GM19455 (cell line): ENCODE data around the gene LITAF.
"Not testable (repeated sequence)": the region's sequence is repeated elsewhere in the genome, so short reads cannot be mapped to it uniquely, and the experiment has no call there.

Source experiments
- ATAC-seq: cut with Tn5 transposase; IDR thresholded peaks from one replicate; pipeline ENCODE4 v1.9.1; 2021; ENCODE audit not compliant: unreplicated experiment

LITAF gene

DNA sequence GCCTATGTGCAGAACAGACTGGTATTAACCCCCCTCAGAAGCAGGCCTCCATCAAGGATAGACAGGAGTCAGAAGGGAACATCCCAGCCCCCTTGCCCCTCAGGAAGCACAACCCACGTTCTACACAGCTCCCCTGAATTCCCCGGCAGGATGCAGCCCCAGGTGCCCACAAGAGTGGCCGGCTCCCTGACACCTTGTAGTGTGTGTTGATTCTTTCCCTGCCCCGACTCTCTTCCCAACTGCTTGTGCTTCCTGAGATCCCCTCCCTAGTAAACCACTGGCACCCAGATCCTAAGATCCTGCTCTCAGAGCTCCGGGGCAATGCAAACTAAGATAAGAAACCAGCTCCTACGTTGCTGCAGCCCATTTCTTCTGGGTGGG is 34.8 kb upstream of the LITAF start:
- ATAC-seq, result no peak

DNA sequence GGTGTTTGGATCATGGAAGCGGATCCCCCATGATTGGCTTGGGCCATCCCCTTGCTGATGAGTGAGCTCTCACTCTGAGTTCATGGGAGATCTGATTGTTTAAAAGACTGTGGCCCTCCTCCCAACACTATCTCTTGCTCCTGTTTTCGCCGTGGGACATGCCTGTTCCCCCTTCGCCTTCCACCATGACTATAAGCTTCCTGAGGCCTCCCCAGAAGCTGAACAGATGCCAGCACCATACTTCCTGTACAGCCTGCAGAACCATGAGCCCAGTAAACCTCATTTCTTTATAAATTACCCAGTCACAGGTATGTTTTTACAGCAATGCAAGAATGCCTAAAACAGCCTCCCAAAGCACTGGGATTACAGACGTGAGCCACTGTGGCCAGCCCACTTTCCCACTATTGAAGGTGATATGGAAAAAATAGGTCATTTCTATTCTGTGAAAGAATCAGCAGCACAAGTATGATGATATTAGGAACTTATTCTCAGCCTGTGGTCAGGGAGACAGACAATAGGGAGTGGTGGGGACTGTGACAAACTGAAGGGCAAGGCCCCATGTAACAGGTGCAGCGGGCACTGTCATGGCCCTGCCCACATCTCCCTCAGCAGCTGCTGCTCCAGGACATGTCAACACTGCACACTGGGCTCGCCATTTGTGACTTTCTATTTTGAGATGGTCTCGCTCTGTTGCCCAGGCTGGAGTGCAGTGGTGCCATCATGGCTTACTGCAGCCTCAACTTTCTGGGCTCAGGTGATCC is 33.7 kb upstream of the LITAF start:
- no peak for ATAC-seq

DNA sequence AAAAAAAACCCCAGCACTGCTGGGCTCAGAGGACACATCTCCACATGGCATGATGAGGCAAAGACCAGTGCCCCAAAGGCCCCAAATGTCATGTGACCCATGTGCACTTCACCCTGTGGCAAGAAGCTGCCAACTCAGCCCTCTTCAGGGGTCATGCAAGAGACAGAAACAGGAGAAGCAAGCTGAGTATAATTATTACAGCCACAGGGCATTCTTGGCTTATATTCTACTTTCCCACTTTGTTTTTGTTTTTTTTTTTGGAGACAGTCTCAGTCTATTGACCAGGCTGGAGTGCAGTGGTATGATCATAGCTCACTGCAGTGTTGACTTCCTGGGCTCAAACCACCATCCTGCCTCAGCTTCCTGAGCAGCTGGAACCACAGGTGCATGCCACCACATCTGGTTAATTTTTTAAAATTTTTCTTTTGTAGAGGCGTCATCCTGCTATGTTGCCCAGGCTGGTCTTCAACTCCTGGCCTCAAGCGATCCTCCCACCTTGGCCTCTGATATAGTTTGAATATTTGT is 32.7 kb upstream of the LITAF start:
- no peak for ATAC-seq

DNA sequence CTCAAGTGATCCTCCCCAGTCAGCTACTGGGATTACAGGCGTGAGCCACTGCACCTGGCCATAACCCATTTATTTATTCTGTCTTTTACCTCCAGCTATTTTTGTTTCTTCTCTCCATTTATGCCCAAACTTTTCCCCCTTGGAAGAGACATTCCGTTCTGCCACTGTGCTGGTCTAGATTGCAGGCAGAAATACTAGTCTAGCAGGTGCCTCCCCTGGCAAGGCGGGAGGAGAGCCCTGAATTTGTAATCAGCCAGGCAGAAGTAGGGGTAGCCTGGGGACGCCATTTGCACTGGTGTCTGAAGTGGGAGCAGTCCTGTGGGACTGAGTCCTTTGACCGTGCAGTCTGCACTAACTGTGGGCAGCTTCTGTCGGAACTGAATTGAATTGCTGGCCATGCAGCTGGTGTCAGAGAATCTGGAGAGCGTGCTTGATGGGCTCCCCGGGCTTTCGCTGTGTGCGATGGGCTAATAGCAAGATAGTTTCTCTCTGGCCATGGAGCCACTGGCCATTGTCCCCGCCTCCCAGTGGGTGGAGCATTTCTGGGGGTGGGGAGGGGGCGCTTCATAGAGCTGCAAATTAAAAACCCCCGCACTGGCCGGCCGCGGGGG is 31.5 kb upstream of the LITAF start:
- ATAC-seq, result no peak

DNA sequence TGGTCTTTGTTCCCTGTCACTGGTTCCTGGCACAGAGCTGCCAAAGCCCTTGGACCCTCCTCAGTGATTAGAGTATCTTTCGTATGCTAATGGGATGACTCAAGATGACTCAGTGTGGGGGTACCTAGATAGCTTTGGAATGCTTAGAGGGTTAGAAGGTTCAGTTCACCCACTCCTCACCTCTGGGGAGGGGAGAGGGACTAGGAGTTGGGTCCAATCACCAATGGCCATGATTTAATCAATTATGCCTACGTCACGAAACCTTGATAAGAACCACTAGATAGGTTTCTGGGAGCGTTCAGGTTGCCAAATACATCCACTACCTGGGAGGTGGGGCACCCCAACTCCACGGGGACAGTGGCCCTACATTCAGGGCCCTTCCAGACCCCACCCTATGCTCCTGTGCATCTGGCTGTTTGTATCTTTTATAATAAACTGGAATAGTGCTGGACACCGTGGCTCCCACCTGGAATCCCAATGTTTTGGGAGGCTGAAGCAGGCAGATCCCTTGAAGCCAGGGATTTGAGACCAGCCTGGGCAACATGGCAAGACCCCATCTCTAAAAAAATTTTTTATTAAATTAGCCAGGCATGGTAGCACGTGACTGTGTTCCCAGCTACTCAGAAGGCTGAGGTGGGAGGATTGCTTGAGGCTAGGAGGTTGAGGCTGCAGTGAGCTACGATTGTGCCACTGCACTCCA is 29.2 kb upstream of the LITAF start:
- no peak for ATAC-seq

DNA sequence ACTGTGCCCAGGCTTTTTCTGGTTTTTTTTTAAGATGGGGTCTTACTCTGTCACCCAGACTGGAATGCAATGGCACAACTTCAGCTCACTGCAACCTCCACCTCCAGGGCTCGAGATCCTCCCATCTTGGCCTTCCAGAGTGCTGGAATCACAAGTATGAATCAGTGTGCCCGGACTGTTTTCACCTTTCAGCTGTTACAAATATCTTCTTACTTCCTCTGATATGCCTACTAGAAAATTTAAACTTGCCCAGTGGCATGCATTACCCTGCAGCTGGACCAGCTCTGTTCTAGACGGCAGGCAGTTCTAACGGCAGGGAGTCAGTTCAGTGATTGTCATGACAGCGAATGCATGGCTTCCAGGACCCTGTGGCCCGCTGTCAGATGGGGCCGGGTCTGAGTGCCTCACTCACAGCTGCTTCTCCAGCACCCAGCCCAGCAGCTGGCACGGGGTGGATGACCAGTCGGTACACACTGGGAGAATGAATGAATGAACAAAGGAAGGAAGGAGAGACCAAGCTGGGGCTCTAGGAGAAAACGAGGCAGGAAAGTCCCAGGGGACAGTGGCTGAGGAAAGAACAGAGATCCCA is 28.0 kb upstream of the LITAF start:
- no peak for ATAC-seq

DNA sequence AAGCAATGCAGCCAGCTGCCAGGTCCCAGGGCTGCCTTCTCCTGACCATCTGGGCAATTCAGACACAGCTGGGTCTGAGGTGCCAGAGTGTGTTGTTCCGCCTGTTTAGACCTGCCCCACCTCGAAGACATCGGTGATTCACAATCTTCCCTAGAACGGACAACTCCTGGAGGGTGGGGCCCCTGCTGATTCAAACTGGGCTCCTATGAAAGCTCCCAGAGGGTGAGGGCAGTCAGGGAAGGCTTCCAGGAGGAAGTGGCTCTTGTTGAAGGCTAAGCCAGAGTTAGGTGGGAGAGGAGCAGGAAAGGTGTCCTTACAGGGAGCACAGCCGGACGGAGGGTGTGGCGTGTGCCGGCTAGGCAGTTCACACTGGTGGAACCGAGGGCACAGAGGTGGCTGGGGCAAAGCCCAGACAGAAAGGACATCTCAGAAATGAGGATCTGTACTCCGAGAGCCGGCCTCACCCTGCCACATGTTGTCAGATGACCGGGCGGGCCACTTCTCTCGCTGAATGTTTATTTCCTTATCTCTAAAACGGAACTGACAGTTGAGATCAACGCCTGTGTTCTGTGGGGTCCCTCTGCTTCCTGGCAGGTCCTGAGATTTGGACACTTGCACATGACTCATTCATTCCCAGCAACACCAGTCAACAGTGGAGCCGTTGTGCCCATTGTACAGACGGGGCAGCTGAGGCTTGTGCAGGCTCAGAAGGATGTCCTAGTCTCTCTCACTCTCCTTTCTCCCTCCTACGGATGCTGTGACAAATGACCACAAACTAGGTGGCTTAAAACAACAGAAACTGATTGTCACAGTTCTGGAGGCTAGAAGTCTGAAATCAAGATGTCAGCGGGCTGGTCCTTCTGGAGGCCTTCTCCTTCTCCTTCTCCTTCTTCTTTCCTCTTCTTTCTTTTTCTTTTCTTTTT is 26.9 kb upstream of the LITAF start:
- ATAC-seq, result peak; percentile 45

DNA sequence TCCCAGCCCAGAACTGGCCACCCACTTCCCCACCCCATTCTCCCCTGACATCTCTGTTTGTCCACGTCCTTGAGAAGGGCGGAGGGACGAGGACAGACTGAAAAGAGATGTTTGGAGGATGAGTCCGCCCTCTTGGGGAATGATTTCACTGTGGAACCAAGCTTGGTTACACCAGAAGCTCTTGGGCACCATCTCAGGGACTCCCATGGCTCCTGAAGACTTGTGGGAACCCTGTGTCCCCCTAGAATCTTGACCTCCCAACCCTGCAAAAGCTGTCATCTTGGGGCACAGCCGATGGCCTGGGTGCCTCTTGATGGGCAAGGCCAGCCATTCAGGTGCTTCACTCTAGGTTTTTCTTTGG is 25.9 kb upstream of the LITAF start:
- ATAC-seq, result no peak

DNA sequence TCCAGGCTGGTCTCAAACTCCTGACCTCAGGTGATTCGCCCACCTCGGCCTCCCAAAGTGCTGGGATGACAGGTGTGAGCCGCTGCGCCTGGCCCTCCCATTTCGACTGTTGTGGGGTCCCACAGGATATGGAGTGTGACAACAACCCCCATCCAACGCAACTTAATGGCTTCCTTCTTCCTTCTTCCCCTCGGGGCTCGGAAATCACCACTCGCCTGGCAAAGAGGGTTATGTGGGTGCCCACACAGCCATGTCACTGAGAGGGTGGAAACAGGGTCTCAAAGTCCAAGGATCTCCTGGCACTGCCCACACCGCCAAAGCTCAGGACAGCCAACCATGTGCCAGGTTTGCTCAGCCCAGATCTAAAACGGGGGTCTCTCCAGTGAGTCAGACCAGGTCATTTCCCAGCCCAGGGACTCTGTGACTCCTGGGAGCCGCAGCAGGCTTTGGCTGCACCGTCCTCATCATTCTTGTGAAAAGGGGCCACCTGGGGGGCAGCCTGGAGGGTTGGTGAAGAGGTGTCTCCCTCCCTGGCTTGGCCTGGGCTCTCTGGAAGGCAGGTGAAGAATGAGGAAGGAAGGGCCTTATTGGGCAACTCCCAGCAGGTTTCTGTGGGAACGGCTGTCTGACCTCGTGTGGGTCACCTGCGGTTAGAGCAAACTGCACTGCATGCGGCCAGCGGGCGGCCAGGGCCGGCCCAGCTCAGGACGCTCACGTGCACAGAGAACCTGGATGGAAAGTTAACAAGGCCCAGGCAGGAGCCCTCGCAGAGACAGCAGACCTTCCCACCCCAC is 25.3 kb upstream of the LITAF start:
- no peak for ATAC-seq

DNA sequence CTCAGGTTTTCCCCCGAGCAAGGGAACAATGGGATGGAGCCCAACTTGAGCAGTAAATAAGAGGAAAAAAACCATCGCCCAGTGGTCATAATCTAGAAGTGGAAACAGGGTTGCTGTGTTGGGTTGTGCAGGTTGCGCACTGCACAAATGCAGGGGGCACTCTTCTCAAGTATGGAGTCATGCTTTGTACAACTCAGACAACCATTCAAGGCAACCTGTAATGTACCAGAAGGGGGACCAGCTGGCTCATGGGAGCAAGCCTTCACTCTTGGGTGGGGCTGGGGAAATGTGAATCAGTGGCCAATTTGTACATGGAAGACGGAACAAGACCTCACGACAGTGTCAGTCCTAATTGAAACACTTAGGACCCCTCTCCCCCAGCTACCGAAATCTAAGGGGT is 23.9 kb upstream of the LITAF start:
- ATAC-seq, result no peak

DNA sequence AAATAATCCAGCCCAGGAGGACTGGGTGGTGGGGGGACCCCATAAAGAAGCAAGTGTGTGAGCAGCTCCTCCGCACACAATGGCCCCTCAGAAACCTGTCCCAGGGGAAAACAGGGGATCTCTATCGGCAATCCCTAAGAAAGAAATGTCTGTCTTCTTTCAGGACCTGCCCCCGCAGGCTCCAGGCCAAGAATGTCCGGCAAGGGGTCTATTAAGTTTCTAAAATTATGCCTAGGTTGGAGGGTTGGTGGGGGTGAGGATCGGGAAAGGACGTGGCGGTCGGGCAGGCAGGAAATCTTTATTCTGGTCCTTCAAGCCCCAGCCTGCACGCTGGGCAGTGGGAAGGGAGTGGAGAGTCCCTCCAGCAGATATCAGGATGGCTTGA is 23.4 kb upstream of the LITAF start:
- ATAC-seq, result no peak

DNA sequence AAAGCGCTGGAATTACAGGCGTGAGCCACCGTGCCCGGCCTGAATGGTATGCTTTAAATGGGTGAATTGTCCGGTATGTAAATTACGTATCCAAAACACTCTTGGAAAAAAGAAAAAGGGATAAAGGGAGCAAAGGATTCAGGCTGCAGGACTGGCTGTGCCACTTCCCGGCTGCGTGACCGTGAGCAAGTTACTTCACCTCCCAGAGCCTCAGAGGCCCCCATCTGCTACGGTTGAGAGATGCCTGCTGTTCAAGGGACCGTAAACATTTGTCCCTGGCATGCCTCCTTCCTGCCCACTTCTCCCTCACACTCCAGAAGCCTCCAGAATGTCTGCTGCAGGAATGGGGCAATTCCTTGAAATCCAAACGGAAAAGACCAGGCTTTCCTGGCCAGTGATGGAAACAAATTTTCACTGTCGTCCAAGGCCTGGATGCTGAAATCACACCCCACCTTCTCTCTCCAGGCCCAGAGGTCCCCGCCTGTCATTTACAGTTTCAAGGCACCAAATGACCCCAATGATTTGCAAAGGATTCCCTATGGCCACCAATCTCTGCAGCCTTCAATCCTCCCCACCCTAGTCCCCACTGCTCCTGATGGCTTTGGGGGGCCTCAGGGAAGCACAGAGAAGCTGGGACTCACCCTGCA is 22.9 kb upstream of the LITAF start:
- no peak for ATAC-seq

DNA sequence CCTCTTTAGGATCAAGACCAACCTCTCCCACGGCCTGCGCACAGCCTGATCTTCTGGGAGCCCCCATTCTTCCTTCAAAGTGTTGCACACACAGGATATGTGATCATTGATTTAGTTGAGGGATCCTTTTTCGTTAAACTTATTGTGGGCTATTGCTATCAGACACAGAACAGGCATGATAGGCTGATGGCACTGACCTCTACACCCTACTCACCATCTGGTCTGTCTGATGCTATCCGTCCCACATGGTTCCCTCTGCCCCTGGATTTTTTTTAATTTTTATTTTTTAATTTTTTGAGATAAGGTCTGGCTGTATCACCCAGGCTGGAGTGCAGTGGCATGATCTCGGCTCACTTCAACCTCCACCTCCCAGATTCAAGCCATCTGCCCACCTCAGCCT is 19.2 kb upstream of the LITAF start:
- no peak for ATAC-seq

DNA sequence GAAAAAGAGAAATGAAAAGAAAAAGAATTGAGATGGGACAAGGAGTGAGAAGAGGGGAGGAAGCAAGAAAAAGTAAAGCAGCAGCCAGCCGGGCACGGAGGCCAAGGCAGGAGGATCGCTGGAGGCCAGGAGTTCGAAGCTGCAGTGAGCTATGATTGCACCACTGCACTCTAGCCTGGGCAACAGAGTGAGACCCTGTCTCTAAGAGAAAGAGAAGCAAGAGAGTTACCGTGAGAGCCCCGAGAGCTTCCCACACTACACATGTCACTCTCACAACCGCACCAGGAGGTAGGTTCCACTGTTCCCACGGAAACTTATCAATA is 18.8 kb upstream of the LITAF start:
- ATAC-seq, result no peak

DNA sequence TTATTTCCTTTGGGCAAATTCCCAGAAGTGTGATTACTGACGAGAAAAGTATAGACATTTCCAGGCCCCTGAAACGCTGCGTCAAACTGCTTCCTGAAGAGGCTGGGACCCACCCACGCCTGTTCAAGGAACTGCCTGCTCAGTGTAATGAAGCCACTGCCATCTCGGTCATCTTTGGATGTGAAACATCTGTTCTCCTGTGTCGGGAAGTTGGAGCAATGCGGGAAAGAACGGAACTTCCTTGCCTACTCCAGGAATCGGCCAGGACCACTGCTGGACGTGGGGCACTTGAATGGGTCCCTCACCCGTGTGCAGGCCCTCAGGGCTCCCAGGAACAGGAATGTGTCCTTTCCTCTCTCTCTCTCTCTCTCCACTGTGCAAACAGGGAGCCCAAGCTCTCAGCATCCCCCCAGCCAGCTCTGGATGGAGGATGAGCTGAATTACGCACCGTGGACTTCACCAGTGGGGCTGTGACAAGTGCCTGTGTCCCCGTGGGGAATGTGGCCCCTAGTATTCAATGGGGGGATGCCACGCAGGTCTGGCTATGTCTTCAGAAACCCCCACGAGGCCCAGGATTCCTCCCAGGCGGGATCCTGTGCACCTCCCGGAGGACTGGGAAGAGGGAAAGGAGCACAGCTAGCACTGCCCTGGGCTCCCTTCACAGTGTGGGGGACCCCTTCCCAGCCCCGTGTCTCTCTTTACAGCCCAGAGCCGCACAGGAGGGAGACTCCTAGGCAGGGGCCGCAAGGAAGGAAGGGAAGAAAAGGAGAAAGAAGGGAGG is 18.3 kb upstream of the LITAF start:
- ATAC-seq, result no peak

DNA sequence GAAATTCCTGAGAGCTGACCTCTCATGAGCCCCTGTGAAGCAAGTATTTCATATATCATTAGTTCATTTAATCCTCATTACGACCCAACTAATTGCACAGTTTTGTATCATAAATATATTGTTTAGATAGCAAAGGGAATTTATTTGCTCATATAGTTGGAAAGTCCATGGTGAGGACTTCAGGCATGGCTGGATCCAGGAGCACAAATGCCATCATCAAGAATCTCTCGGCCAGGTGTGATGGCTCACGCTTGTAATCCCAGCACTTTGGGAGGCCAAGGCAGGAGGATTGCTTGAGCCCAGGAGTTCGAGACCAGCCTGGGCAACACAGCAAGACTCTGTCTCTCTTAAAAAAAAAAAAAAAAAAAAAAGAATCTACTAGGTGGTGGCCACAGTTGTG is 17.6 kb upstream of the LITAF start:
- not testable (repeated sequence) for ATAC-seq

DNA sequence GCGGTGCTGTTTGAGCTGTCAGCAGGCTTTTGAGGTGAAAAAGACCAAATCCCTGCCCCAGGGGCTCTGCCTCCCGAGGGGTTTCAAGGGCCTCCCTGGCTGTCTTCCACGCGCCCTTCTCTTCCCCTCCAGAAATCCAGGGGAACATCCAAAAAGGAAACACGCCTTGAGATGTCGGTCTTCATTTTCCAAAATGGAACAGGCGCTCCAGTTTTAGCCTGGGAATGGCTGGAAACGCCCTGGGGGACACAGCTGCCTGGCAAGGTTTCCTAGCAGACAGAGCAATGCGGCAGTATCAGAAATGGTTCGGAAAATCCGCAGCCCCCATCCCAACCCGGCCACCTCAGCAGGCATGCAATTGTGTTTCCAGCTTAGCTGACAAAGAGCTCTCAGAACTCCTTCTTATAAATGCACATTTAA is 16.6 kb upstream of the LITAF start:
- no peak for ATAC-seq

DNA sequence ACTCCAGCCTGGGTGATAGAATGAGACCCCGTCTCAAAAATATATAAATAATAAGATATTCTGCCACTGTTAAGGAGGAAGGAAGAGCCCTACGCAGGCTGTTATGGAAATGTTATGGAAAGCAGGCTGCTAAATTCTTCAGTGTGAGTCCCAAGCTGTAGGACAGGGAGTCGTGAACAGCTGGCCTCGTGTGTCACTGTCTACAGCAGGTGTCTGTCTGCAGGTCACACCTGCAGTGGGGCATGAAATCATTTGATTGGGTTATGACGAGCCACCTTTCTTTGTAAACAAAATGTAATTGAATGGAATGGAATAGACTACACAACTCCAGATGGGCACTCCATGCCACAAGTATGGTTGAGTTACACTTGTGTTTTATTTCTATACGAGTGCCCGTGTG is 15.6 kb upstream of the LITAF start:
- ATAC-seq, result no peak

DNA sequence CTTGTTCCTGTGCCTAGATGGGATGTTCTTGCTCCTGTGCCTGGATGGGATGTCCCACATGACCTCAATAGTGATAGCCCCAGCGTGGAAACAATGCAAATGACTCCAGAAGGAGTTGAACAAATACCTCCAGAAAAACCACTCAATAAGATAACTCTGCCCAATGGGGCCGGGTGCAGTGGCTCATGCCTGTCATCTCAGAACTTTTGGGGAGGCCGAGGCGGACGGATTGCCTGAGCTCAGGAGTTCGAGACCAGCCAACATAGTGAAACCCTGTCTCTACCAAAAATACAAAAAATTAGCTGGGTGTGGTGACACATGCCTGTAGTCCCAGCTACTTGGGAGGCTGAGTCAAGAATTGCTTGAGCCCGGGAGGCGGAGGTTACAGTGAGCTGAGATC is 15.2 kb upstream of the LITAF start:
- no peak for ATAC-seq
